Measurements from ENCODE around the gene HDC. TPM values are rescaled to one million over a fixed set of nuclear protein-coding genes. Genes with fewer than 3 reads are reported as not detected.

The HDC gene
- total and polyA plus RNA-seq, 11 donors, result 0.18 to 0.97 (median 0.39) TPM; not detected in 3

GRCh38 chr15:50234764-50235163 lies 30.8 kb downstream of the HDC start:
- Histone ChIP-seq H3K4me3 (no peak overlapping the region), H3K36me3 (no peaks in the 10 kb centered on the region), H3K27me3 (no peaks in the 10 kb centered on the region), H3K9me3 (no peaks in the 10 kb centered on the region), H3K27ac (no peak overlapping the region), H3K4me1 (no peaks in the 10 kb centered on the region)
- intact Hi-C loops (cut with DNase I), result no loop called here
- DNase-seq (no peak), ATAC-seq (no peak)
- WGBS, 4 donors, result 42 to 60% (median 48%) methylated on average over 2 of the region's 2 CpGs
- no peak for TF ChIP-seq CTCF (IDR thresholded peaks at IDR 0.05)
- TF ChIP-seq POLR2A (IDR thresholded peaks at IDR 0.05), result no peak

GRCh38 chr15:50233192-50233736 lies 32.3 kb downstream of the HDC start:
- Histone ChIP-seq H3K9me3 (no peaks in the 10 kb centered on the region), H3K4me3 (no peak overlapping the region), H3K36me3 (no peaks in the 10 kb centered on the region), H3K4me1 (no peaks in the 10 kb centered on the region), H3K27ac (no peak overlapping the region), H3K27me3 (no peaks in the 10 kb centered on the region)
- ATAC-seq (no peak), DNase-seq (no peak)
- intact Hi-C loops (cut with DNase I), result no loop called here
- no peak for TF ChIP-seq POLR2A (IDR thresholded peaks at IDR 0.05)
- no peak for TF ChIP-seq CTCF (IDR thresholded peaks at IDR 0.05)

GRCh38 chr15:50232791-50233190 lies 32.7 kb downstream of the HDC start:
- 67 to 82% (median 79%) methylated on average over 1 to 2 of the region's 2 CpGs for WGBS, 4 donors

GRCh38 chr15:50231761-50232160 lies 33.8 kb downstream of the HDC start:
- Histone ChIP-seq H3K9me3 (no peaks in the 10 kb centered on the region), H3K27me3 (no peaks in the 10 kb centered on the region), H3K4me3 (no peak overlapping the region), H3K36me3 (no peaks in the 10 kb centered on the region), H3K4me1 (no peaks in the 10 kb centered on the region), H3K27ac (no peak overlapping the region)
- TF ChIP-seq POLR2A (IDR thresholded peaks at IDR 0.05) (no peak), CTCF (IDR thresholded peaks at IDR 0.05) (no peak)
- no peak for ATAC-seq
- DNase-seq, result no peak
- intact Hi-C loops (cut with DNase I), result no loop called here

More at GRCh38 chr15:50232791-50233190, 32.7 kb downstream of the HDC start:
- intact Hi-C loops (cut with DNase I), result no loop called here
- DNase-seq, result no peak
- no peak for TF ChIP-seq CTCF (IDR thresholded peaks at IDR 0.05)
- no peak for TF ChIP-seq POLR2A (IDR thresholded peaks at IDR 0.05)
- ATAC-seq, result no peak
- no peaks in the 10 kb centered on the region for H3K27me3 ChIP-seq
- no peak overlapping the region for H3K4me3 ChIP-seq
- no peaks in the 10 kb centered on the region for H3K9me3 ChIP-seq
- no peak overlapping the region for H3K27ac ChIP-seq
- no peaks in the 10 kb centered on the region for H3K4me1 ChIP-seq
- H3K36me3 ChIP-seq, result no peaks in the 10 kb centered on the region

Data from heart left ventricle (tissue), 16 donors.